ENCODE data around the gene SH3BP5.

SH3BP5 gene

GRCh38 chr3:15214758-15215157 lies 117.6 kb downstream of the SH3BP5 start:
- DNase-seq (ENCODE audit: insufficient read length, low spot score) (no peak), FAIRE-seq (no peak)

GRCh38 chr3:15211937-15212336 lies 120.4 kb downstream of the SH3BP5 start:
- no peak for FAIRE-seq
- DNase-seq (ENCODE audit: insufficient read length, low spot score) = no peak

GRCh38 chr3:15207836-15208504 lies 124.4 kb downstream of the SH3BP5 start:
- no peak for FAIRE-seq

GRCh38 chr3:15206662-15207576 lies 125.5 kb downstream of the SH3BP5 start:
- no peak for DNase-seq (ENCODE audit: insufficient read length, low spot score)
- FAIRE-seq = no peak

More at GRCh38 chr3:15207836-15208504, 124.4 kb downstream of the SH3BP5 start:
- no peak for DNase-seq (ENCODE audit: insufficient read length, low spot score)

GRCh38 chr3:15205934-15206661 lies 126.3 kb downstream of the SH3BP5 start, which contains the start of gene CAPN7:
CAPN7 (plus strand) TSS chr3:15206246; CDS start chr3:15206496, 250 bp downstream.
- FAIRE-seq = peak; percentile 86
- peak; percentile 88 for DNase-seq (ENCODE audit: insufficient read length, low spot score)

- DNase-seq (ENCODE audit: insufficient read length, low spot score) = no peak
- FAIRE-seq = no peak
These were observed 126.9 kb downstream of the SH3BP5 start for GRCh38 chr3:15205482-15205933.

Data from HTR-8/SVneo (cell line).